AG04449 (cell line): ENCODE measurements around the gene FAU.

Source experiments
- CTCF ChIA-PET: fragments of 350-600 bp; formaldehyde crosslinking; extraction: SDS; loops from one replicate; lab custom pipeline; 2021; ENCODE audit warnings: antibody characterized with exemption; lab: Yijun Ruan, JAX
- POLR2A ChIA-PET: fragments of 400-600, 350-600 bp; formaldehyde crosslinking; extraction: SDS; loops from one replicate; lab custom pipeline; 2020; ENCODE audit warnings: antibody characterized with exemption, inconsistent platforms; lab: Yijun Ruan, JAX
- DNase-seq: peaks from one replicate; pipeline ENCODE4 v3.0.0-alpha.2; 2010; ENCODE audit warnings: low read depth, low spot score
- H3K4me3 ChIP-seq: 2 replicates; pipeline ENCODE4 v1.5.1; 2011; ENCODE audit warnings: low read depth, mild to moderate bottlenecking, control low read depth, low read length
- CTCF ChIP-seq: IDR thresholded peaks from one replicate; pipeline ENCODE4 v1.5.1; 2011; ENCODE audit warnings: mild to moderate bottlenecking, moderate library complexity, low read length, control low read depth, inconsistent platforms; ENCODE audit not compliant: insufficient read depth; ENCODE audit errors: missing control alignments

FAU gene

DNA sequence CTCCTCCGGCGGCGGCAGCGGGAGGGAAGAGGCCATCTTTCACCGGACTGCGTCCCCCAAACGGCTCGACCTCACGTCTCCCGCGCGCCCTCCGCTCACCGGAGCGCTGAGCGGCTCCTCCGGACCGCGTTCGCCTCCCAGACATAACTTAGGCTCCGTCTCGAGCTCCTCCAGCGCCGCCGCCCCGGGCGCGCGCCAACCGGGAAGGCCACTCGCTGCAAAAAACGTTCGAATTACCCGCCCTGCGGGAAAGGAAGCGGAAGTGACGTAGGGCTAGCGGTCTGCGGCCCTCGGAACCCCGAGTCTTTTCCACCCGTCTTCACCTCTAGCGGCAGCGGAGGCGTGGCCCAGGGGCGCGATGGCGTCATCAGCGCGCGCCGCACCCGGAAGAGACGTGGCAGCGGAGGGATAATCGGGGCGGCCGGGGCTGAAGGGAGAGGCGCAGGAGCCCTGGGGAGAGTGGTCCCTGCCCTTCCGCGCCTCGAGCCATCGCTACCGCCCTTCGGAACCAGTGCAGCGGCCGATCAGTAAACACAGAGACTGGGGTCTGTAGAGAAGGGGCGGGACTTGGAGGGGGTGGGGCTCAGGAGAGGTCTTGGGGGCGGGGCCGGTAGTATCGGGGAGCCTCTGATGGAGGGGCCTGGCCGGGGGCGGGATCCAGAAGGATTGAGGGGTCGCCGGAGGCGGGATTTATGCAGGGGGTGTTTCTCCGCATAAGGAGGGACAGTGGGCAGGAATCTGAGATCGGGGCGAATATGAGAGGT lies 37.9 kb downstream of the FAU start, which contains the start of the genes CDCA5 and ZFPL1:
CDCA5 (minus strand) TSS at position 207 of the 764 bp plus-strand sequence; CDS start at position 145, 62 bp downstream.
ZFPL1 (plus strand) TSS at position 389 of the 764 bp plus-strand sequence. CDS start 477 bp downstream, outside the sequence.
- H3K4me3 ChIP-seq = peak within 1 kb of the TSS; percentile 97
- CTCF ChIA-PET = interaction anchor here (1.1 to 2.5 kb wide), 3 partner anchors 11 to 70 kb away, joined by 4 to 12 read pairs (median 7); partner anchors contain the start of gene ARL2
- peak; percentile 59 for DNase-seq
- TF ChIP-seq CTCF = no peak
- POLR2A ChIA-PET = interaction anchor here (1.4 kb wide), 1 partner anchor 11 kb away, joined by 4 read pairs; no protein-coding TSS in a partner anchor

DNA sequence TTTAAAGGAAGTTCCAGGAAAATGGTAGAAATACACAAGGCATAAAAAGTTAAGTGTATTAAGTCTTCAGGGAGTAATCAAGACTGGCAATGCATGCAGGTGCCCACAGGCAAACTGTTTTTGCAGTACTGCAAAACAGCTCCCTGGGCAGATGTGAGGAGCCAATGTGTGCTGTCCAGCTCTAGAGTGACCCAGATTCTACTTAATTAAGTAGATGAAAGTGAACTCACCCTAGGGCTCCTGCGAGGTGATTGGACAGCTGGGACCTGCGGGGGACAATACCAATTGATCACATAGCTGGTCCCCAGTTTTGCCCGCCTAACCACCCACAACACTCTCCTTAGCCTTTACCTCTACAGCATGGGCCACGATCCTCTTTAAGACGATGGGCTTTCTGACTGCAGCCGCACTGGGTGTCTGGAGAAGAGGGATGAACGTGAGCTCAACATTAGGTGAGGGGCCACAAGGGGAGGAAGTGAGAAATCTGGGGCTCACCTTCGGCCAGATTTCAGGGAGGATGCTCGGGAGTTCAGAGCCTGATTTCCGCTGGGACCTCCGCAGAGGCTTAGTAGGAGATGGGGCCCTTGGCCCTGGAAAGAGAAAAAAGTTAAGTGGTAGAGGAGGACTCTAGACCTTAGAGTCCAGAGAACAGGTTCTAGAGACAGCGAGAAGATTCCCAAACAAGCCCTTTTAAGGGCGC lies 38.6 kb downstream of the FAU start:
- ChIA-PET CTCF (interaction anchor here (1.1 to 2.5 kb wide), 3 partner anchors 12 to 69 kb away, joined by 4 to 12 read pairs (median 7); partner anchors contain the start of gene ARL2), POLR2A (interaction anchor here (1.4 kb wide), 1 partner anchor 12 kb away, joined by 4 read pairs; no protein-coding TSS in a partner anchor)
- TF ChIP-seq CTCF = no peak

GRCh38 chr11:65078786-65079342 lies 43.1 kb downstream of the FAU start:
- no peak for TF ChIP-seq CTCF
- DNase-seq = no peak
- H3K4me3 ChIP-seq = no peak overlapping the region
- ChIA-PET POLR2A (no interaction called here), CTCF (interaction anchor here (1.0 to 1.5 kb wide), 3 partner anchors 24 to 65 kb away, joined by 3 to 5 read pairs (median 5); partner anchors contain the start of gene ARL2)

More for the DNA sequence above, 38.6 kb downstream of the FAU start:
- no peak for DNase-seq
- H3K4me3 ChIP-seq = peak overlapping the region; percentile 97

DNA sequence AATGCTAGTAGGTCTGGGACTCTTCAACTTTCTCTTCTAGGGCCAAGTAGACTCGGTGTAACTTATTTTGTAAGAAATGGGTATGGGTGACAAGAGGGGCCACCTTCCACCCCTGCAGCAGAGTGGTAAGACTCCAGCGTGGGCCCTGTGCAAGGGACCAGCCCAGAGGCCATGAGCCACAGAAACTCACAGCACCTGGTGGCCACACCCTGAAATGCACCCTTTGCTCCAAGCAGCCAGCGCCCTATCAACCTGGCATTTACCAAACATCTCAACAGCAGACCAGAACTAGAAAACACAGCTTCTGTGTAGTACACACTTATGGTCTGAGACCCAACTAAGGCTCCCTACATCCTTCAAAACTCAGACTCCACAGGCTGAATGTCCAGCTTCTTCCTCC lies 43.8 kb downstream of the FAU start:
- TF ChIP-seq CTCF = peak; percentile 54
- CTCF ChIA-PET = interaction anchor here (1.5 to 1.6 kb wide), 2 partner anchors 21 to 64 kb away, joined by 3 to 5 read pairs; partner anchors contain the start of gene ARL2
- POLR2A ChIA-PET = no interaction called here
- DNase-seq = no peak
- no peak overlapping the region for H3K4me3 ChIP-seq

GRCh38 chr11:65077451-65077850 lies 44.5 kb downstream of the FAU start:
- no peak overlapping the region for H3K4me3 ChIP-seq
- CTCF ChIA-PET = interaction anchor here (0.8 to 2.0 kb wide), 4 partner anchors 14 to 63 kb away, joined by 3 to 5 read pairs (median 4); partner anchors contain the start of gene ARL2
- POLR2A ChIA-PET = no interaction called here
- DNase-seq = no peak
- TF ChIP-seq CTCF = no peak

DNA sequence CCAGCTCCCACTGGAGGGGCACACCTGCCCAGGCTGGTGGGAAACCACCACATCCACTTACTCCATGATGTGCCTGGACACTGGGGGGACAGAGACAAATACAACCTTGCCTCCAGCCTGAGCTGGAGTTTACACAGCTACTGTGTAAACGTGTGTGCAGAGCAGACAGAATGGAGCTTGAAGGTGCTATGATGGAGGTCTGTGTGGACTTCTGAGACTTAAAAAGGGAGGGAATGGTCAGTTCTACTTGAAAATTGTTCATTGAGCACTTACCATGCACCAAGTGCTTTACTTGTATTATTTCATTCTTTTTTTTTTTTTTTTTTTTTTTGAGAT lies 49.3 kb downstream of the FAU start:
- ChIA-PET POLR2A (no interaction called here), CTCF (no interaction called here)
- no peak for TF ChIP-seq CTCF
- H3K4me3 ChIP-seq = no peak overlapping the region
- no peak for DNase-seq
